ENCODE measurements around the gene FAM131C. TPM values are rescaled to one million over a fixed set of nuclear protein-coding genes. Genes with fewer than 3 reads are reported as not detected.
"Not testable (repeated sequence)": the region's sequence is repeated elsewhere in the genome, so short reads cannot be mapped to it uniquely, and the experiment has no call there.

Gene FAM131C
- total RNA-seq, 2 donors from 2014 or later, result 0.66 to 2.5 TPM

DNA sequence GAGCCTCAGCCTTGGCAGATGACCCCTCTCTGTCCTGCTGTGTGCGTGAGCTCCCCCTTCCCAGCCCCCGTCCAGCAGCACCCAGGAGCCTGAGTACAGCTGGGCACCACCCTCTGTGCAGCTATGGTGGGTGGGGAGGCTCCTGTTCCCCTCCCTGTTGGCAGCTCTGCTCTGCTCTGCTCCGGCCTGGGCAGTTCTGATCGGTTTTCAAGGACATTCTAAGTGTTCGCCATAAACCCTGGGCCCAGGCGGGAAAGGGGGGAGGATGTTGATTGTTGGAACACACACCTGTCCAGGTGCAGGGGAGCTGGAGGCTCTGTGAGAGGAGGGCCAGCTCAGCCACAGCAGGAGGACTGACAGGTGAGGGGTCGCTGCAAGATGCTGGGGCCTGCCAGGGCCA lies 29.9 kb downstream of the FAM131C start, which contains the start of gene CLCNKB:
CLCNKB (plus strand) TSS at position 262 of the 400 bp plus-strand sequence. CDS start 711 bp downstream, outside the sequence.
- no peaks in the 10 kb centered on the region for H3K4me1 Mint-ChIP-seq
- Histone ChIP-seq H3K4me1 (ENCODE audit: control insufficient read depth, insufficient read depth, low read length) (no peaks in the 10 kb centered on the region), H3K27me3 (ENCODE audit: control insufficient read depth, insufficient read depth, low read length, poor library complexity, severe bottlenecking) (no peaks in the 10 kb centered on the region), H3K4me3 (ENCODE audit: low read length) (no peak within 1 kb of the TSS), H3K27ac (ENCODE audit: low read depth, low read length) (no peak within 1 kb of the TSS), H3K36me3 (ENCODE audit: control insufficient read depth, insufficient read depth, low read length) (no peaks in the 10 kb centered on the region), H3K9ac (ENCODE audit: extremely low read depth, low read length, poor library complexity, severe bottlenecking) (no peak within 1 kb of the TSS), H3K9me3 (ENCODE audit: control insufficient read depth, low read length) (no peaks in the 10 kb centered on the region)
- H3K27ac Mint-ChIP-seq, result no peak within 1 kb of the TSS
- 60 to 90% methylated on average over 1 to 7 of the region's 7 CpGs for WGBS, 2 experiments (ENCODE audit: insufficient coverage in 1 of 2, insufficient read length in 1 of 2)
- no peaks in the 10 kb centered on the region for H3K9me3 Mint-ChIP-seq
- no peak for DNase-seq
- peaks cover 27% of the 10 kb centered on the region for H3K27me3 Mint-ChIP-seq (ENCODE audit: insufficient read depth)
- no peaks in the 10 kb centered on the region for H3K36me3 Mint-ChIP-seq (ENCODE audit: low read depth)
- H3K4me3 Mint-ChIP-seq, result no peak within 1 kb of the TSS
- TF ChIP-seq, protein P1, sequence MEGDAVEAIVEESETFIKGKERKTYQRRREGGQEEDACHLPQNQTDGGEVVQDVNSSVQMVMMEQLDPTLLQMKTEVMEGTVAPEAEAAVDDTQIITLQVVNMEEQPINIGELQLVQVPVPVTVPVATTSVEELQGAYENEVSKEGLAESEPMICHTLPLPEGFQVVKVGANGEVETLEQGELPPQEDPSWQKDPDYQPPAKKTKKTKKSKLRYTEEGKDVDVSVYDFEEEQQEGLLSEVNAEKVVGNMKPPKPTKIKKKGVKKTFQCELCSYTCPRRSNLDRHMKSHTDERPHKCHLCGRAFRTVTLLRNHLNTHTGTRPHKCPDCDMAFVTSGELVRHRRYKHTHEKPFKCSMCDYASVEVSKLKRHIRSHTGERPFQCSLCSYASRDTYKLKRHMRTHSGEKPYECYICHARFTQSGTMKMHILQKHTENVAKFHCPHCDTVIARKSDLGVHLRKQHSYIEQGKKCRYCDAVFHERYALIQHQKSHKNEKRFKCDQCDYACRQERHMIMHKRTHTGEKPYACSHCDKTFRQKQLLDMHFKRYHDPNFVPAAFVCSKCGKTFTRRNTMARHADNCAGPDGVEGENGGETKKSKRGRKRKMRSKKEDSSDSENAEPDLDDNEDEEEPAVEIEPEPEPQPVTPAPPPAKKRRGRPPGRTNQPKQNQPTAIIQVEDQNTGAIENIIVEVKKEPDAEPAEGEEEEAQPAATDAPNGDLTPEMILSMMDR (conservative IDR thresholded peaks at IDR 0.05), result no peak

DNA sequence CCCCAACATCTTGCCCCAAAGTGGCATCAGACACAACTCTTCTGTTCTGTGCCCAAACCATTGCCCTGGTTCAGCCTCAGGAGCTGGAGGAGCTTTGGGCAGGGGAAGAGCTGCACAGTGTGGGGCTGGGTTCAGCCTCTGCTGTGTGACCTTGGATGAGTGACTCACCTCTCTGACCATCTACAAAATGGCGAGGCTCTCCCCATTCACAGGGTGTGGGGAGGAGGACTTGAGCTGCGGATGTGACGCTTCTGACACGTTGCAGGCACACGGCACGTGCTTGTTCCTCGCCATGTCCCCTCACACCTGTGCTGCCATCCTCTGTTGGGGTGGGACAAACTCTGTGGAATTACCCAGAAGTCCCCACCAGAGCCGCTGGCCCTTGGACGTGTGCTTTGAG lies 30.8 kb downstream of the FAM131C start:
- H3K4me1 ChIP-seq (ENCODE audit: control insufficient read depth, insufficient read depth, low read length); H3K4me3 Mint-ChIP-seq; H3K36me3 Mint-ChIP-seq (ENCODE audit: low read depth); H3K27ac ChIP-seq (ENCODE audit: low read depth, low read length); DNase-seq; H3K4me3 ChIP-seq (ENCODE audit: low read length); H3K9me3 Mint-ChIP-seq; H3K4me1 Mint-ChIP-seq; H3K9ac ChIP-seq (ENCODE audit: extremely low read depth, low read length, poor library complexity, severe bottlenecking); H3K9me3 ChIP-seq (ENCODE audit: control insufficient read depth, low read length); H3K27ac Mint-ChIP-seq; H3K27me3 ChIP-seq (ENCODE audit: control insufficient read depth, insufficient read depth, low read length, poor library complexity, severe bottlenecking); H3K36me3 ChIP-seq (ENCODE audit: control insufficient read depth, insufficient read depth, low read length): not testable (repeated sequence)
- 90 to 96% methylated on average over 4 to 9 of the region's 9 CpGs for WGBS, 2 experiments (ENCODE audit: insufficient coverage in 1 of 2, insufficient read length in 1 of 2)
- H3K27me3 Mint-ChIP-seq (ENCODE audit: insufficient read depth), result peaks cover 26% of the 10 kb centered on the region

DNA sequence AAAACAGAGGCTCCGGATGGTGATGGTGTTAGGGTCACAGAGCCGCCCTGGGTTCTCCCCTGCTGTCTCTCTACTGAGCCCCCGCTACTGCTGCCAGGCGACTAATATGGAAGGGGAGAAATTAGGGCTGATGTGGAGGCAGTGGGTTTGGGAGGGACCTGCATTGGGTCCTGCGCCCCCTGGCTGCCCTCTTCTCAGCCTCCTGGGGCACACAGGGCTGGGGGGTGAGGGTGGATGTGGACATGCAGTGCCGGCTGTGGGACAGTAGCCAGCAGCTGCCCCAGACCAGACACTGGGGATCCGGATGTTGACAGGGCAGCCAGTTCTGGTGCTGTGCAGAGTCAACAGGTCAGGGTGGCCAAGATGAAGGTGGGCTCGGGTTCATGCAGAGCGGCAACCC lies 31.4 kb downstream of the FAM131C start:
- H3K27ac Mint-ChIP-seq, result no peak overlapping the region
- Histone ChIP-seq H3K27me3 (ENCODE audit: control insufficient read depth, insufficient read depth, low read length, poor library complexity, severe bottlenecking) (no peaks in the 10 kb centered on the region), H3K4me1 (ENCODE audit: control insufficient read depth, insufficient read depth, low read length) (no peaks in the 10 kb centered on the region), H3K27ac (ENCODE audit: low read depth, low read length) (no peak overlapping the region), H3K36me3 (ENCODE audit: control insufficient read depth, insufficient read depth, low read length) (no peaks in the 10 kb centered on the region), H3K9ac (ENCODE audit: extremely low read depth, low read length, poor library complexity, severe bottlenecking) (no peak overlapping the region), H3K9me3 (ENCODE audit: control insufficient read depth, low read length) (no peaks in the 10 kb centered on the region), H3K4me3 (ENCODE audit: low read length) (no peak overlapping the region)
- no peaks in the 10 kb centered on the region for H3K36me3 Mint-ChIP-seq (ENCODE audit: low read depth)
- peaks cover 23% of the 10 kb centered on the region for H3K27me3 Mint-ChIP-seq (ENCODE audit: insufficient read depth)
- no peaks in the 10 kb centered on the region for H3K9me3 Mint-ChIP-seq
- DNase-seq, result no peak
- no peak overlapping the region for H3K4me3 Mint-ChIP-seq
- no peaks in the 10 kb centered on the region for H3K4me1 Mint-ChIP-seq
- WGBS, 2 experiments (ENCODE audit: insufficient coverage in 1 of 2, insufficient read length in 1 of 2), result 90 to 93% methylated on average over 5 to 9 of the region's 9 CpGs
- TF ChIP-seq, protein P1 (conservative IDR thresholded peaks at IDR 0.05), result no peak

DNA sequence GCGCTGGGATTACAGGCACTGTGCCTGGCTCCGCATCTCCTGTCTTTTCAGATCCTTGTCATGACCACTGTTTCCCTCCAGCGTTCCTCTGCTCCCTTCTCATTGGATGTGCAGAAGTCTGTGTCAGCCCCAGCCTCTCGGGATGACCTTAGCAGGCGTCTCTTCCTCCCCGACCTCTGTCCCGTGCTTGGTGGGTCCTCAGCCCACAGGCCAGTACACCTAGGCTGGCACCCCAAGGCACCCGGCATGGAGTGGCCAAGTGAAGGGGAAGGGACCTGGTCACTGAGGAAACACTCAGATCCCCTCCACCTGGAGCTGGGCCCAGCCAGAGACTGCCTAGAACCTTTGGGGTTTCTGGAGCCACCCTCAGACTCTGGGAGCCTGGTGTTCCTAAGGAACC lies 32.3 kb downstream of the FAM131C start:
- Histone ChIP-seq H3K27me3 (ENCODE audit: control insufficient read depth, insufficient read depth, low read length, poor library complexity, severe bottlenecking) (no peaks in the 10 kb centered on the region), H3K4me3 (ENCODE audit: low read length) (no peak overlapping the region), H3K9ac (ENCODE audit: extremely low read depth, low read length, poor library complexity, severe bottlenecking) (no peak overlapping the region), H3K27ac (ENCODE audit: low read depth, low read length) (no peak overlapping the region), H3K9me3 (ENCODE audit: control insufficient read depth, low read length) (no peaks in the 10 kb centered on the region), H3K4me1 (ENCODE audit: control insufficient read depth, insufficient read depth, low read length) (no peaks in the 10 kb centered on the region), H3K36me3 (ENCODE audit: control insufficient read depth, insufficient read depth, low read length) (no peaks in the 10 kb centered on the region)
- no peak overlapping the region for H3K27ac Mint-ChIP-seq
- no peaks in the 10 kb centered on the region for H3K36me3 Mint-ChIP-seq (ENCODE audit: low read depth)
- no peak for DNase-seq
- WGBS, 2 experiments (ENCODE audit: insufficient coverage in 1 of 2, insufficient read length in 1 of 2), result 83 to 90% methylated on average over 6 to 8 of the region's 8 CpGs
- peaks cover 16% of the 10 kb centered on the region for H3K27me3 Mint-ChIP-seq (ENCODE audit: insufficient read depth)
- no peaks in the 10 kb centered on the region for H3K4me1 Mint-ChIP-seq
- no peak overlapping the region for H3K4me3 Mint-ChIP-seq
- TF ChIP-seq, protein P1 (conservative IDR thresholded peaks at IDR 0.05), result no peak
- H3K9me3 Mint-ChIP-seq, result no peaks in the 10 kb centered on the region

DNA sequence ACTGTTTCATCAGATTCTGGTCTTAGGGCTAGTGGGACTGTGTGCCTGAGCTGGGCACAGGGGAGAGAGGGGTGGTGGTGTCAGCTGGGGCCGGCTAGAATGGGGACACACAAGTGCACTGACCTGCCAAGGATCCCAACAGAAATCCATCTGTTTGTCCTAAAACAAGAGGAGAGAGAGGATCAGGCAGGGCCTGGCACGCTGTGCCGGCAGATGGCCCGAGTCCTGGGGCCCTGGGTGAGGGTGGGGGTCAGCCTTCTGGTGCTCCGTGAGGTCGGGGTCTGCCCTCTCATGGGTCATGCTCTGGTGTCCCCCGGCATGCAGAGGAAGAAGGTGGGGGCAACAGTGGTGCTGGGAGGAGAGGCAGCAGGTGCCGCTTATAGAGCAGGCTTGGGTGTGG lies 33.6 kb downstream of the FAM131C start:
- not testable (repeated sequence) for H3K4me1 ChIP-seq (ENCODE audit: control insufficient read depth, insufficient read depth, low read length); H3K4me3 ChIP-seq (ENCODE audit: low read length); H3K4me3 Mint-ChIP-seq; H3K9ac ChIP-seq (ENCODE audit: extremely low read depth, low read length, poor library complexity, severe bottlenecking); H3K9me3 ChIP-seq (ENCODE audit: control insufficient read depth, low read length); H3K27me3 ChIP-seq (ENCODE audit: control insufficient read depth, insufficient read depth, low read length, poor library complexity, severe bottlenecking); H3K36me3 Mint-ChIP-seq (ENCODE audit: low read depth); H3K9me3 Mint-ChIP-seq; H3K36me3 ChIP-seq (ENCODE audit: control insufficient read depth, insufficient read depth, low read length); H3K27ac ChIP-seq (ENCODE audit: low read depth, low read length); H3K27ac Mint-ChIP-seq; H3K4me1 Mint-ChIP-seq; DNase-seq
- H3K27me3 Mint-ChIP-seq (ENCODE audit: insufficient read depth), result peaks cover 15% of the 10 kb centered on the region
- 90 to 98% methylated on average over 6 to 8 of the region's 8 CpGs for WGBS, 2 experiments (ENCODE audit: insufficient coverage in 1 of 2, insufficient read length in 1 of 2)
